ENCODE results near the gene PAX2.

DNA sequence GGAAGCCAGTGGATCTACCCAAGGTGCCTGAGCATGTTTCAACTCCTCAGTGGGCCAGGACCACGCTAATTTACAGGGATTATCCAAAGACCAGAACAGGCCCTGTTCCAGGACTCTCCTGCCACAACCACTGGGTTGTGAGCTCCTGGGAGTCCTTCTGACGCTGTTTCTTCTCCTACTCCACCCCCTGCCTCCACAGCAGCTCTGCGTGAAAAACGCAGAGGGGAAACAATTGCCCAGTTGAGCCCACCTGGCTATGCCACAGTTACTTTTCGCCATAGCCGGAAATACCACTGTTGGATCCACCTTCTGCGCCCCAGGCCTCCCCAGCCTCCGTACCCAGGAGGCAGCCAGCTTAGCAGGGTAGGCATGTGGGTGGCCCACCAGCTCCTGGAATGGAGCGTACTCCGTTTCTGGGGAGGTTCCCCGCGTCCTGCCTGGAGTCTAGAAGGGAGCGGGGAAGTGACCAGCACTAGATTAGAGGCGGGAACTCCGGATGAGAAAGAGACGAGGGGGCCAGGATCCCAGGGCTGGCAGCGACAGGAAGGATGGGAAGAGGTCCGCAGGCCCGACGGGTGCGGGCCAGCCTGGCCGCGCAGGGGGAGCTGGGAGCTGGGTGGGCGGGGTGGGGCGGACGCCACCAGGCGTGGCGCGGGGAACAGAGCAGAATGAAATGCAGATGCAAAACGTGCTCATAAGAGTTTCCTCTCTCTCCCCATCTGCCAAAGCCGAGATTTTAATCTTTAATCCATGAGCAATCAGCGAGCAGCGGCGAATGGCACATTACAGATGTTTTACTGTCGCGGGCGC lies 32.1 kb upstream of the PAX2 start:
- no peak for TF ChIP-seq POLR2A (IDR thresholded peaks at IDR 0.05)
- TF ChIP-seq POLR2AphosphoS5 (IDR thresholded peaks at IDR 0.05): no peak
- TF ChIP-seq CTCF (IDR thresholded peaks at IDR 0.05): no peak
- no peak for TF ChIP-seq EP300 (IDR thresholded peaks at IDR 0.05; ENCODE audit: low read depth)
